ENCODE data around the gene ZNF608.
A peak's percentile ranks its signal among the peaks of the same experiment; 100 is the strongest.

ZNF608 gene

DNA sequence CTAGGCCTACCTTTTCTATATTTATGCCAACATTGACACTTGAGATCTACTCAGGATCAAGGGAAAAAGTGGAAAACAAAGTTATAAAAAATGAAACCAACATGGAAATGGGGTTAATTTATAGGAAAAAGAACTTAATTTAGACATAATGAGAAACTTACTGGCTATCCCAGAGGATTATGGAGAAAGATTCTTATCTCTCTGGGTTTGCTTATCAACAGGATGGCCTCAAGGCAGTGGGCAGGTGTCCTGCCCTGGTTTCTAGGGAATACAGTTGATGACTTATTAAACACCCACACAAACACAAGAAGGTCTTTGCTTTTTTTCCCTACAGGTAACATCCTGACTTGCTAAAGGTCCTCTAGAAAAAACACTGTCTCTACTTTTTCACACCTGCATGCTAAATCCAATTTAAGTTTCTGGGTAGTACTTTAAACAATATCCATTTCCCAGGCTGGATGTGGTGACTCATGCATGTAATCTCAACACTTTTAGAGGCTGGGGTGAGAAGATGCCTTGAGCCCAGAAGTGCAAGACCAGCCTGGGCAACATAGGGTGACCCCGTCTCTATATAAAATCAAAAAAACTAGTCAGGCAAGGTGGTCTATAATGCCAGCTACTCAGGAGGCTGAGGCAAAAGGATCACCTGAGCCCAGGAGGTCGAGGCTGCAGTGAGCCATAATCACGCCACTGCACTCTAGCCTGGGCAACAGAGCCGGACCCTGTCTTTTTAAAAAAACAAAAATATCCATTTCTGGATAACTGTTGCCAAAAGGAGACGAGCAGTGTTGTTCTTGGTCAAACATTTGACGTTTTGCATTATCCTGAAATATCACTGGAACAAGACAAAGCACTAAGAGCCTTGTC, 6.6 kb upstream of the ZNF608 start:
- no peak for DNase-seq (ENCODE audit: low read depth in 2 of 2)

DNA sequence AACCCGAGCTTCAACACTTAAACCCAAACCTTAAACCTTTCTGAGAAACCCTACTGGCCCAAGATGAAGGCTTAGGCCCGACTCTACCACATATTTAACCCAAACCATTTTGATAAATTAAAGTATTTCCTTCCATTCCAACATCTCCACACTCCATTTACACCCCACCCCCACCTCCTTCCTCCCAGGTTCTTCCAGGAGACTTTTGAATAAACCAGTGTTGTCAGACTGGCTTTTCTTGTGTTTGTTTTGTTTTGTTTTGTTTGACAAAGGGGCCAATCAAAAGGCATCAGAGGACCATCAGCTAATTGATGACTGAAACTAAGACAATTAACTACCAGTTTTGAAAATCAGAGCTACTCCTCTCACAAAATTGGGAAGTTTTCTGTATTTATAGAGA, 4.6 kb upstream of the ZNF608 start:
- DNase-seq (ENCODE audit: low read depth in 2 of 2), result no peak

DNA sequence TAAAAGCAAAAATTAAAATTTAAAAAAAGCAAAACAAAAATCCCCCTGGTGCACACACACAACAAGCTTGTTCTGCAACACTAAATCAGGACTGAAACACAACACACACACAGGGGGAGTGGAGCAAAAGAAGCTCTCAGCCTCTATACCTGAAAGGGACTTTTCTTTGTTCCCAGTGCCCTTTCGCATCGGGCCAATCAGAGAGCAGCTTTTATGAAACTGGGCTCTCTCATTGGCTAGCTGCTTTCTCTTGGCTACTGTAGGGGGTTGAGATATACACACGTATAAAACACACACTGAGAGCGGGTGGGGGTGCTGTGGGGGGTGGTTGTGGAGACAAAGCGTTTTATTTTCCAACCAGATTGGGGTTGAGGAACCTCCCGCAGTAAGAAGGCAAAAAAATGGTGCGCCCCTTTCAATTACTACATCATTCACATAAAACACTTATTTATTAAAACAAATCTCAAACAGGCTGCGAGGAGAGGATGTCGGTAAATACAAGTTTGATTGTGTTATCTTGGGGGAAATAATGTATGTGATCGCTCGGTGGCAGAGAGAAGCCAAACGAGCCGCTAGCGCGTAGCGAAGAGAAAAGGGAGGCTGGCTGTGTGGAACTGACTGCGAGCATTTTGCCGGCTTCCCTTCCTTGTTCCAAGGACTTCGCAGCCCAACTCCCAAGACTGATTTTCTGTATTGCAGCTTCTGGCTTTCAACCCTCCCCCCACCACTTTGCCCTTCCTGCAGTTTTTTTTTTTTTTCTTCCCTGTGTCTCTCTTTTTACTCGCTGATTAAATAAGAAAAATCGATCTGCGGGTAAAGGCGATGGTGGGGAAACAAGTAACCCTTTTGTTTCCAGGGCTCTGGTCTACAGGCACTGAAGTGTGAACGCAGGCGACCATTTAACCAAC, 2.5 kb upstream of the ZNF608 start:
- DNase-seq (ENCODE audit: low read depth in 2 of 2), result peak; percentile 78 to 80

DNA sequence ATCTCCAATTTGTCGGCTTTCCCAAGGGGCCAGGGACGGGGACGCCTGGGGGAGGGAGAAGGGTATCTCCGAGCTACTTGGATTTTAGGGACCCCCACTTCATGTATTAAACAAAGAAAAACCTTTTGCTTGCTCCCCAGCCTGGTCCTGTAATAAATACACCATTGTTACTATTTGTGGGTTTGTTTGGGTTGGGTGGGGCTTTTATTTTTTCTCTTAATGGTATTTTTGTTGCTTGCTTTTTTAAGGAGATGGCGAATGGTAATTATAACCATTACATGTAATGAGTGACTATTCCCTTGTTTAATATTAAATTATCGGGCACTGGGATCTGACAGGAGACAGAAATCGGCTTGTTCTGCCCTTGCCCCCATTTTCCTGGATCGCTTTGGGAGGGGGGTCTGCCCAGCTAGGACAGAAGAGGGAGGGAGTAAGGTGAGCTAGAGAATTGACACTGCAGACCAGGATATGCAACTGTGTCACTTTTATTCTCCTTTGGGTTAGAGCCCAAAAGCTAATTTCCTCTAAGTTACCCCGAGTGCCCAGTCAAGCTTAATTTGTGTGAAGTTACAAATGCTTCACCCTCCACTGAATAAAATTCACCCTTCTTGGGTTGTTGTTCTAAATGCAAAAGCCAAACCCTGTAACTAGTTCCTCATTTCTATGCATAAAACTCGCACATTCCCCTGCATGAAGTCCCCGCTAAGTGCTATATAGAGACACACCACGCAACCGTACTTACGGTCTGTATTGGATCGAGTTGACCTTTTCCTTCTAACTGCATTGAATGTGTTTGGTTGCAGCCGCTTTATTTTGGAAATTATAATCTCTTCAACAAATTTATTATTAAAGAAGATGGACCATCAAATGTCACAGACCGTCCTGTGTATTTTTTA, 1.6 kb upstream of the ZNF608 start:
- DNase-seq (ENCODE audit: low read depth in 2 of 2), result no peak

DNA sequence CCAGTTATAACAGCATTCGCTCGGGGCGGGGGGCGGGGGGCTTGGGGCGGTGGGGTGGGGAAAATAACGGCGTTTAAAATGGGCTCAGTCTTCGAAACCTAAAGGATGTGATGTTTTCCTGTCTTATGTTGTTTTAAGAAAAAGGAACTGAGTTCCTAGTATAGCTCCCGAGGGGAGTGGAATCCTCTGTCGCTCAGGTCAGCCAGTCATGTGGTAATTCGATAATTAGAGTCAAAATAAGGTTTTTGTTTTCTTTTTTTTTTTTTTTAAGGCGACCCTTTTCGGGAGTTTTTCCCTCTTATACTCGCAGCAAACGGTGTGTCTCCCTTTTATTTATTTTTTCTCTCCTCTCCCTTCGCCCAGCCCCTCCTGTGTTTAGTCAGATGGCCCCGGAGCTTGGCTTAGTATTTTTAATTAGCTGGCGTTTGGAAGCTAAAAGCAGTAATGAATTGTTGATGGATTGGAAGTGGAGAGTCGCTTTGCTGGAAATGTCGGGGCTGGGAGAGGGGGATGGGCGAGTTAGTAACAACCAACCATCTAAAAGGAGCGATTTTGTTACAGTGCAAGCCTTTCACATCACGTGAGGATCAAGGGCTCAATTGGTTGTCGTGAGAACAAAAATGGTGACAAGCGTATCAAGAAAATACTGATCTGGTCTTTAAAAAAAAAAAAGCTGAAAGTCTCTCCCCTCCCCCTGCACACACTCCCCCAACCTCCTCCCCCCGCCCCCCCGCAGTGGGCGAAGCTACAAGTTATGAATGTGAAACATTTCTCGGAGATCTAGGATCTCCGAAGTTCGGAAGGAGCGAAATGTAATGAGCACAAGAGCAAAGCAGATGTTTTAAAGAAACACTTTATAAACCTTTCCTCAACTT, 714 bp upstream of the ZNF608 start:
- DNase-seq (ENCODE audit: low read depth in 2 of 2), result peak; percentile 90 to 91

DNA sequence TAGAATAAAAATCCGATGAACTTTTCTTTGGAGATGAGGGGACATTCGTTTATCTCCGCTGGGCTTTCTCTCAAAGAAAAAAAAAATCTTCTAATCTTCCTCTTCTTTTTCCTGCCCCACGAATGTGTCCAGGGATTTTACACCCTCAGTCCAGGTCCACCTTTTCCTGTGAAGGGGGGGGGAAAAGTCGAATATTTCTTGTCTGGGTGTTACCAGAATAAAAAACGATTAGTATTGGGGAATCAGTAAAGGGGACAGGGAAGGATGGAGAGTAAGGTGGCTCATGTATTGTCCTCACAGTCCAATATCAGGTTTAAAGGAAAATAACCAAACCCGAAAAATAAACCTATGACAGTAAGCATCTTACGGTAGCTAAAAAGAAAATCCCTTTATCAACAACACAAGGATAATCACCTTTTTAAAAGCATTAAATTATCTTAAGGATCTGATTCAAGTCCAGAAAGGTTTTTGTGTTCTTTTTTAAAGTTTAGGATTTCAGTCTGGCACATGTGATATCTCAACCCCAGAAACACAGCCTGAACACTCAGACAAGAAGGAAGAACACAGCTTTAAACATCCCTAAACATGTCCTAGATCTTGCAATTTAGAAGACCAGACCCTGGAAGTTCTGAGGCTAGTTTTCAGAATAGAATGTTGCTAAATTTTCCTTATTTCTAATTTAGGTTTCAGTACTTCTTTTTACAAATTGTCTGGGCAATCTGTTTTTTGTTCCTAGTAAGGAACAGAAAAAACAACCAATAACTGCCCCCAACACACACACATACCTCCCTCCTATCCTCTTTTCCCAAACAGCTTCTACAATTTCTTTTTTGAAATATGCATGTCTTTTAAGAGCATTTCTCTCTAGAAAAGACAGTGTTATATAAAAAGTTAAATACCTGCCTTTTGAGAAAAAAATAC, 1.2 kb downstream of the ZNF608 start:
- no peak for DNase-seq (ENCODE audit: low read depth in 2 of 2)

DNA sequence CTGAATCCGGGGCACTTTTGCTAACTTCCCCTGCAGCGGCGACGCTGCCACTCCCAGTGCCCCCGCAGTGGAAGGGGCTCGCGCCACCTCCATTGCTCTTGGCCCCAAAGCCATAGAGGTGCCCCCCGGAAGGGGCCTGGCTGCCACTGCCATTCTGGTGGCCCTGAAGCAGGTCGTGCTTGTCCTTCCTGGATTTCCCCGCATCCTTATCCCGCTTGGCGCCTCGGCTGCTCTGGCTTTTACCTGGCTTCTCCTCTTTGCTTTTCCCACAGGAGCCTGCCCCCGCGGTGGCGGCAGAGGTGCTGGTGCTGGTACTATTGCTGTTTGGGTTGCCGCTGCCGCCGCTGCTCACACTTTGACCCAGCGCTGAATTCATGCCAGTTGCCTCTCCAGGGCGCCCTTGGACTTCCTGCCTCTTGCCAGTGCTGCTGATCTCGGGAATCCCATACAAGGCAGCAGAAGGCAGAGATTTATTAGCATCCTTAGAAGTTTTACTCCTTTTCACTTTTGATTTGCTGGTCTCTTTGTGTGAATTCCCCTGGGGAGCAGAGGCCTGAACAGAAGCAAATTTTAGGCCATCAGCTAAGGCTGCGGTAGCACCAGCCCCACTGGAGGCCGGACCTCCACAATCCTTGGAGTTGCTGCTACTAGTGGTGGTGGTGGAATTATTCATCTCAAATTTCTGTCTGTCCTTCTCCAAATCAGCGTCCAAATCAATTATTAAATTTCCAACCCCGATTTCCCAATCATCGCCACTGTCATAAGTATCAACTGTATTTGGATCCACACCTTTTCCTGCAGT, 2.1 kb downstream of the ZNF608 start:
- DNase-seq (ENCODE audit: low read depth in 2 of 2), result no peak

DNA sequence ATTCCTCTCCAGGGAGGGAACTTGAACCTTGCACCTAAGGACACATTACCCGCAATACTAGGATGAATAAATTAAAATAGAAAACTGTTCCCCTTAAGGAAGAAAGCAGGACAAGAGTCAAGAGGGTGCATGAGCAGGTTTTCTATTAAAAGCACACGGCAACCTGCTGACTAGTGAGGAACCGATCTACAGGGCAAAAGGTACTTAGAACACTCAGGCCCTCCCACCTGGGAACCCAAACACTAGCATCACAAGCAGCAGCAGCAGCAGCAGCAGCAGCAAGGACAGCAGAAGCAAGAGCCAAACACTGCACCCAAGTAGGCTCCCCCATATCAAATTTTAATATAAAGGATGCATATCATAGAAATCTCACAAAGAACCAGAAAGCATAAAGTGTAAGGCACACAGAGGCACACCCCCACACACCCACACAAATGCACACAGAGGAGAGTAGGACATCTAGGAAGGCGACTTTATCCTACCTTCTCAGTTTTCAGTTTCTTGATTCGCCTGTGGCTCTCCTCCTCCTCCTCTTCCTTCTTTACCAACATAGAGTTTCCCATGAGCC, 2.8 kb downstream of the ZNF608 start:
- DNase-seq (ENCODE audit: low read depth in 2 of 2), result no peak

DNA sequence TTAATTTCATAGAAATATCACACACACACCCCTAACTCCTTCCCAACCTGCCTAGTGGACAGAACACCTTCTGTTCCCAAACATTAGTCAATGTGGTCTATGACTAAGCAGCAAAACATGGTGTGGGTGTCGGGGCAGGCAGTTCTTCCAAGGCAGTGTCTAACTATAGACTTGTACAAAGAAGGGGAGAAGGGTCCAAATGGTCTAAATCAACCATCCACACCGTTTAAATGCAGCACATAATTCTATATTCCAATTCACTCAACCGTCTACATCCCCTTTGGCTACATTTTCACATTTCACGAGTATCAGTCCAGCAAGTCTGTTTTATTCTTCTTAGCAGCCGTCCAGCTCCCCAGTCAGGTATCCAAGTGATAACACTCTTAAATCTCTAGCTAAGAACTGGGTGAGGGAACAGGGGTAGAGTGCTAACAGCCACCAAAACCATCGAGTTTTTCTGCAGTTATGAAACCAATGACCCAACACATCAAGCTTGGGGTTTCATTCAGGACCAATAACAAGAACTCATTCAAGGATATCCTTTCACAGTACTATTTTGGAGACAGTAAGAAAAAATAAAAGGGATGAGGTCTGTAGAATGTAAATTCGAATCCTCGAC, 3.3 kb downstream of the ZNF608 start:
- no peak for DNase-seq (ENCODE audit: low read depth in 2 of 2)

DNA sequence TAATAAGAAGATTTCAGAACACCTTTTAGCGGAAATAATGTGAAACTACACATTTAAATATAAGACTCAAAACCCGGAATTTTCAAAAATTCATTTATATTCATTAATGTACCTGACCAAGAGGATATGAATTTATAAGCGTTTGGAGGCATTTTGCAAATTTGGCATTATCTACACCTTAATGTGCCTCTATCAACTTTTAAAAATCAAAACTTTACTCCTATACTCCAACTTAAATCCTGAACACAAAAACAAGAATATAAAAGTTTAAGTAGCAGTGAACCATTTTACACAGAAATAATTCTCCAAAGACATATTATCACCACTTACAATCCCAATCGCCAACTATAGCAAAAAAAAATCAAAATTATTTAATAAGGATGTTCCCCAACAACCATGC, 3.9 kb downstream of the ZNF608 start:
- DNase-seq (ENCODE audit: low read depth in 2 of 2), result no peak

DNA sequence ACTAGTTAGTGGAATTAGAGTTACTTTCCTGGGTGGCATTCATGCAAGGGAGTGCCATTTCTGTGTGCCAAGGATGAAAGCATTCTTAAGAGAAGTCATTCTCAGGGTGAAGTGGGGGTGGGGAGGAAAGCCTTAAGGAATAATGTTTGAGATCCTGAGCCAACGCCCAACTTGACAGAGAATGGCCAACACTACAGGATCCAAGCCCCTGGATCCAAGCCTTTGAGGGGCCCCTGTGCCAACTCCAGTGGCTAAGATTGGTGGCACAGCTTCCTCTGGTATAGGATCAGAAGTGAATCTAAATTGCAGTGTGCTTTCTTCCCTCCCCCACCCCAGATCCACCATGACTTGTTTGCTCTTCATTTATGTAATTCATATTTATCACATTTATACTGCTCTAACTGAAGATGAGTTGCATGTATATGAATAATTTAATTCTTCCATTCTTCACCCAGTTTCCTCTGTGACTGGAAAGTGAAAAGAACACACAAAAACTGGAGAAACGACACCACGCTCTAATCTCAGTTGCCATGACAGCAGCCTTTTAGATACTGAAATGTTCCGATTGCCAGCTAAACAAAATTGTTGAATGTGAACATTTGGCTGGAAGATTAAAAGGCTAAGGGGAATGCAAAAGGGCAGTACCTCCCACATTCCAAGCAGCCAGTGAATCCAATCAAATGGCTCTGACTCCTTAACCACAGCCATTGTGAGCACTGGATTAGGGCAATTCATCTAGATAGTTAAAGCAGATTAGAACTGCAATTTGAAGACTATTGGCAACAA, 4.5 kb downstream of the ZNF608 start:
- DNase-seq (ENCODE audit: low read depth in 2 of 2), result peak; percentile 65

DNA sequence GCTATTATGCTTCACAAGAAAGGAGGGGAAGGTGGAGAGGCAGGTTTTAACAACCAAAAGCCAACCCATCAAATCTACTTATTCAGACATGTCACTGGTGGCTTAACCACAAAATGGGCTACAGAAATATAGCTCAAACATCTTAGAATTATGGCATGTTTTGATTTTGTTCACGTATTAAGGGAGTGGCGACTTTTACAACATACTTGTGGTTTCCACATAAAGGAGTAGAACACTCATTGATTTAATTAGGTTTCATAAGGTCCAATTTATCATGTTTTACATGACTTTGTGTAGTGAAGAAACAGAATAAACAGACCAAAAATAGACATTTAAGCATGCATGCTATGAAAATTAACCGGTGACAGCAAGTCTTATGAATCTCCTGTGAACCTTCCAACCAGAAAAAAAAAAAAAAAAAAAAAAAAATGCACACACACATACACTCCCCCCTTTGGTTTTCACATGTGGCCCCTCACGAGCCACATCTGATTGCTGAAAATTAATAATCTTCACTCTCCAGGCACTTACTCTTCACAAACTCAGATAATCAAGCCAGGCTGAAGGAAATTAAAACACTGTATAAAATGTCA, 5.4 kb downstream of the ZNF608 start:
- DNase-seq (ENCODE audit: low read depth in 2 of 2), result peak; percentile 90 to 91

DNA sequence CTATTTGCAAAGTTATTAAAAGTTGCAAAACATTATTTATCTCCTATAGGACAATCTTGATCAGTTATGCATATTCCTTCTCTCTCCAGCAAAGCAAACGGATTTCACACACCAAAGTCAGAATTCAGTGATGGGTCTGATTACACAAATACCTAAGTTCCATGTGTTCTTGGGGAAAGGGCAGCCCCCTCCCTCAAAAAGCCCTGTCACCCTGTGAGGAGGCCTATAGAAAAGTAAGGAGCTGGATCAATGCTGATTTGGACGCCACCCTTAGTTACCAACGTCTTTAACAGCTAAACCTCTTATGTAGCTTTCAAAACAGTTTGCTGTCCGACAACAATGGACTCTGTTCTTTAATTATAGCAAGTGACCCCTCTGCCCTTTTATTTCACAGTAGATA, 6.4 kb downstream of the ZNF608 start:
- no peak for DNase-seq (ENCODE audit: low read depth in 2 of 2)

DNA sequence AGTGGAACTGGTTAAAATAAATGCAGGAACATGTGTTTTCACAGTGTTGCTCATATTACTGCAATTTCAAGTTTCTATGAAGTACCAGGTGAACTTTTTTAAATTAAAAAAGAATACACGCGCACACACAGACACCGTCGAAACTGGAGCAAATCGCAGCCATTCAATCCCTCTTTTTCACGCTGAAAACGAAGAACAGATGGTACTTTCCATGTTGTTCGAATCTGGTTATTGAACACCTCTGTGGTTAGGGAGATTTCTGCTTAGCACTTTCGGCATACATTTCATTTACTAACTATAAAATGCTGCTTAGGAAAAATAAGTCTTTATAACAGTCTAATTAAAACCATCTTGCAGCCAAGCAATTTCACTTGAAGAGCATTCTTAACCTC, 6.8 kb downstream of the ZNF608 start:
- no peak for DNase-seq (ENCODE audit: low read depth in 2 of 2)

DNA sequence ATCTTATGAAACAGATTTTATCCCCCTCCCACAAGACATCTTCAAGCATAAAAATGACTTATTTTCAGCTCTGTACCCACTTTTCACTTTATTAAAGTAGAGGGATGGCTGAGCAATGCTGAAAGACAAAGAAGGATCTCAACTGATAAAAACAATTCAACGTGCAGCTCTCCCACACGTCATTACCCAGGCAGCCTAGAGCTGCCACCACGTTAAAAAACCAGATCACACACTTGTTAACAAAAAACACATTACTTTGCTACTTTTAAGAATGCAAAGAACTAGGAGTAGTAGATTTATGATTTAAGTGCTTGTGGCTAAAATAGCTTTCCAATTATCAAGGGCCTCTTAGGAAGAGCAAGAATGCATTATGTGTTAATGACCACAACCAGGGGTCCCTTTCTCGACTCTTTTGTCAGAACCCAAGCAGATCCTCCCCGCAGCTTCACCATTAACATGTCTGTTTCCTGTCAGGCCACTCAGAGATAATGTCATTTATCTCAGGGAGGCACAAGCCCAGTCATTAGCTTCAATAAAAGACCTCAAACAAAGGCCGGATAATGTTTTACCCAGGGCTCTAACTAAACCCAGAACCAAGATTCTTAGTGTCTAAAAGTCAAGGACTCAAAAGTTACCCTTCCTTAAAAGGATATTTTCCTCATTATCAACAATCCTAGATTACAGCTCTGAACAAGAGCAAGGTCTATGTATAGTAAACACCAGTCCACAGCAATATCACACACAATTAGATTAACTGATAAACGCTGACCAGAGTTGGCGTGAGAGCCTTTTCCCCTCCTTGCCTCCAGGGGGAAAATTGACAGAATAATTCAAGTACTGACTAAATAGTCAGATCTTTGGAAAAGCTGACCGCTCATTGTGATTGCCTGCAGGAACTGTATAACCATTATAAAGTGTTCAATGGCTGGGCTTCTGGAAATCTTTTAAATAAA, 7.5 kb downstream of the ZNF608 start:
- DNase-seq (ENCODE audit: low read depth in 2 of 2), result peak; percentile 48 to 57

DNA sequence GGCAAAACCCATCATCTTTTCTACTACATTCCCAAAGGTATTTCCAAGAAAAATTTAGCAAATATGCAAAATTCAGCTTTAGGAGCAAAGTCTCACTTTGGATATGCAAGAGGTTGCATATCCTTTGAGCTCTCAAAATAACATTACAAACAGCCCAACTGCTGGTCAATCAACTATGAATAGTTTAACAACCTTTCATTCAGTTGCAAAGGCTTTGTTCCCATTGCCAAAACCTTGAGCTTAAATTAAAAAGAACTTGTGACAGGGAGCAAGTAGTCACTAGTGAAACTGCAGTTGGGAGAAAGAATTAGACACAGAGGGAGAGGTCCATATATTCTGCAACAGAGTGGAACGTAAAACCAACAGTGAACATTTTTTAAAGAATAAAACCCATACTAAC, 8.8 kb downstream of the ZNF608 start:
- DNase-seq (ENCODE audit: low read depth in 2 of 2), result no peak

All from fibroblast of skin of left quadriceps (primary cell).